ENCODE results near the gene RASA1.

RASA1 gene

DNA sequence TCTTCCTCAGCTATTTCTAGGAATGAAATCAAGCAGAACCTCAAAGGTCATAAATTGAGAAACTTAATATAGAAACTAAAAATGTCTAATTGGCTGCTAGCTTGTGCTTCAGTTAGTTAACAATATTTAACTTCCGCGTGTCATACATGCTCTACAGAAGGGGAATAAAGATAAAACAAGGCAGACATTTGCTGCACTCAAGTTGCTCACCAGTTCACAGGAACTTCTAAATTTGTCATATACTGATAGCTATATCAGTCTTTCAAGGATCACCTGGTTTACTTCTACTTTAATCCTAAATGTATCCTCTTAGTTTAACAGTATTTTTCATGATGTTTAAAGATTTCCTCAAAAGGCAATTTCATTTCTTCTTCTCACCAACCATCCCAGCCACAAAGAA, 136.7 kb downstream of the RASA1 start:
- POLR2A ChIA-PET, result no interaction called here
- no peak for DNase-seq (ENCODE audit: low read depth, low spot score)
- H3K4me3 ChIP-seq (ENCODE audit: low read depth, low read length), result no peak overlapping the region
- TF ChIP-seq, protein P1, sequence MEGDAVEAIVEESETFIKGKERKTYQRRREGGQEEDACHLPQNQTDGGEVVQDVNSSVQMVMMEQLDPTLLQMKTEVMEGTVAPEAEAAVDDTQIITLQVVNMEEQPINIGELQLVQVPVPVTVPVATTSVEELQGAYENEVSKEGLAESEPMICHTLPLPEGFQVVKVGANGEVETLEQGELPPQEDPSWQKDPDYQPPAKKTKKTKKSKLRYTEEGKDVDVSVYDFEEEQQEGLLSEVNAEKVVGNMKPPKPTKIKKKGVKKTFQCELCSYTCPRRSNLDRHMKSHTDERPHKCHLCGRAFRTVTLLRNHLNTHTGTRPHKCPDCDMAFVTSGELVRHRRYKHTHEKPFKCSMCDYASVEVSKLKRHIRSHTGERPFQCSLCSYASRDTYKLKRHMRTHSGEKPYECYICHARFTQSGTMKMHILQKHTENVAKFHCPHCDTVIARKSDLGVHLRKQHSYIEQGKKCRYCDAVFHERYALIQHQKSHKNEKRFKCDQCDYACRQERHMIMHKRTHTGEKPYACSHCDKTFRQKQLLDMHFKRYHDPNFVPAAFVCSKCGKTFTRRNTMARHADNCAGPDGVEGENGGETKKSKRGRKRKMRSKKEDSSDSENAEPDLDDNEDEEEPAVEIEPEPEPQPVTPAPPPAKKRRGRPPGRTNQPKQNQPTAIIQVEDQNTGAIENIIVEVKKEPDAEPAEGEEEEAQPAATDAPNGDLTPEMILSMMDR (IDR thresholded peaks at IDR 0.05; ENCODE audit: insufficient read depth, low read length, missing control alignments), result no peak
- CTCF ChIA-PET, result interaction anchor here (2.4 kb wide), 1 partner anchor 334 kb away, joined by 9 read pairs; no protein-coding TSS in a partner anchor

DNA sequence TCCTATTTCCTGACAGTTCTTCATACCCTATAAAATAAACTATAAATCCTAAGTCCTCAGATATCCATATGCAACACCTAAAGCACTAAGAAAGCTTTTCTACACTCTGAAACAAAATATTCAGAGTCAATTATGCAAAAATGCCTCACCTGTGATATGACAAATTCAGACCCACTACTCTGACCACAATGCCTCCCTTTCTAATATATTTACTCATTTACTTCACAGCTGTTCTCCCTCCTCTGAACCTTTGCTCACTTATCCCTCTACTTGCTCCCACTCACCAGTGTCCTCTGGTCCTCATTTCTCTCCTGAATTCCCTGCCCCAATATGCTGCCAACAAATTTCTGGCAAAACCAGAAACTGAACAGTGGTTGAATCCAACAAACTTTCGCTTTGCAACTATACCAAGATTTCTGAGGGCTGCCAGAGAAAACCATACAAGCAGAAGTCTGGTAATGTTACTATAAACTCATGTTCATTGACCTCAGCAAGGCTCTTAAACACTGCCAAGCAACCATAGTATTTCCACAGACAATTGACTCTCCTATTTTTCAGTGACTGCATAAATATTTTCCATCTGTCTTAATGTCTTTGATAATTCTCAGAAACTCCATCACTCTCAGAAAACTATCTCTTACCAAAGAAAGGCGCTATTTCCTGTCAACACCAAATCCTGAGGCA, 137.9 kb downstream of the RASA1 start:
- H3K4me3 ChIP-seq (ENCODE audit: low read depth, low read length), result no peak overlapping the region
- CTCF ChIA-PET, result interaction anchor here (2.1 to 2.5 kb wide), 2 partner anchors 9 to 335 kb away, joined by 7 to 8 read pairs; no protein-coding TSS in a partner anchor
- no peak for DNase-seq (ENCODE audit: low read depth, low spot score)
- POLR2A ChIA-PET, result no interaction called here
- TF ChIP-seq, protein P1 (IDR thresholded peaks at IDR 0.05; ENCODE audit: insufficient read depth, low read length, missing control alignments), result no peak

DNA sequence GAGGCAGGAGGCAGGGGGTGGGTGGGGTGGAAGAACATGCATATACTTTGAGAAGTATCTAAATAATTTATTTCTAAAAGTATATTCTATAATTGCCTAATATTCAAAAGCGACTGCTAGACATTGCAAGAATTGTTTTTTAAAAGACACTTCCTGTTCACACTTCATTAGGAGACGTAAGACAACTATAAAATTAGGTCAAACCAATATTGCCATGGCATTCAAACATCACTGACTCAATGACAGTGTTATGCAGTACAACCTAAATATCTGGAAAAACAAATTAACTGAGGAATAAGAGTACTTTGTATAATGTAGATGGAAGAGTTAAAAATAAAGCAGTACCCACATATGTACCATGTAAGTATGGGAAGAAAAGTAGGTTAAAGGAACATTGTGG, 140.5 kb downstream of the RASA1 start:
- no peak for DNase-seq (ENCODE audit: low read depth, low spot score)
- TF ChIP-seq, protein P1 (IDR thresholded peaks at IDR 0.05; ENCODE audit: insufficient read depth, low read length, missing control alignments), result no peak
- ChIA-PET POLR2A (no interaction called here), CTCF (interaction anchor here (1.0 kb wide), 2 partner anchors 8 to 338 kb away, joined by 3 to 7 read pairs; no protein-coding TSS in a partner anchor)
- H3K4me3 ChIP-seq (ENCODE audit: low read depth, low read length), result no peak overlapping the region

DNA sequence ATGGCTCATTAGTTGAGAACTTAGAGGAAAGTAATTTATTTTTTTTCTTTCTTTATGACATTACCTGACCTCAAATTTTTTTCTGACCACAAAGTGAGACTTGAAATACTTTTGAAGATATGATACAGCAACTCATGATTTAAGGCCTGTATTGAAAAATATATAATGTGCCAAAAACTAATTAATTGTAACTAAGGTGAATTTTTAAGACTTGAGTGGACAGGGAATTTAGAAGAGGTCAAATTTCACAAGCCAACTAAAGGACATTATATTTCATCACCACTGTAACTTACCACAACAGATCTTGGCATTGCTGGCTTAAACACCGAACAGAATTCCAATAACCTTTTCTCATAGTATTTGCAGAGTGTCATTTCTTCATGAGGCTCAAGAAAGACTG, 143.2 kb downstream of the RASA1 start:
- no peak overlapping the region for H3K4me3 ChIP-seq (ENCODE audit: low read depth, low read length)
- DNase-seq (ENCODE audit: low read depth, low spot score), result peak; percentile 85
- TF ChIP-seq, protein P1 (IDR thresholded peaks at IDR 0.05; ENCODE audit: insufficient read depth, low read length, missing control alignments), result no peak
- ChIA-PET CTCF (interaction anchor here (0.8 to 2.9 kb wide), 4 partner anchors 10 to 340 kb away, joined by 3 to 26 read pairs (median 4); no protein-coding TSS in a partner anchor), POLR2A (no interaction called here)

DNA sequence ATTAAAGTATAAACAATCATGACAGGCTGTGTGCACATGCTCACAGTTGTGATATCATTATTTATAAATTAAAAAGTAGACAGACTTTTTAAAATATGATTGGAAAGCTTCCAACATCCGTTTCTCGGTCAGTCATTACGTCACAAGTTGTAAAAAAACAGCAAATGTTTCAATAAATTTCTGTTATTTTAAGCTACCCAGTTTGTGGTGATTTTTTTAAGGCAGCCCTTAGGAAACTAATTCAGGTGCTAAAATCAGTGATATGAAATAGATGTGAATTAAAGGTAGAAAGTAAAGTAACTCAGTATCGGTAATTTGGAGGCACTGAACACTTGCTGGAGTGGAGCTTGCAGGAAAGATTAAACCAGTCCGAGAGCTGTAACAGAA, 143.9 kb downstream of the RASA1 start:
- POLR2A ChIA-PET, result no interaction called here
- no peak for DNase-seq (ENCODE audit: low read depth, low spot score)
- H3K4me3 ChIP-seq (ENCODE audit: low read depth, low read length), result peak overlapping the region; percentile 96
- TF ChIP-seq, protein P1 (IDR thresholded peaks at IDR 0.05; ENCODE audit: insufficient read depth, low read length, missing control alignments), result no peak
- CTCF ChIA-PET, result interaction anchor here (1.1 to 2.9 kb wide), 6 partner anchors 10 to 340 kb away, joined by 3 to 26 read pairs (median 4); no protein-coding TSS in a partner anchor

DNA sequence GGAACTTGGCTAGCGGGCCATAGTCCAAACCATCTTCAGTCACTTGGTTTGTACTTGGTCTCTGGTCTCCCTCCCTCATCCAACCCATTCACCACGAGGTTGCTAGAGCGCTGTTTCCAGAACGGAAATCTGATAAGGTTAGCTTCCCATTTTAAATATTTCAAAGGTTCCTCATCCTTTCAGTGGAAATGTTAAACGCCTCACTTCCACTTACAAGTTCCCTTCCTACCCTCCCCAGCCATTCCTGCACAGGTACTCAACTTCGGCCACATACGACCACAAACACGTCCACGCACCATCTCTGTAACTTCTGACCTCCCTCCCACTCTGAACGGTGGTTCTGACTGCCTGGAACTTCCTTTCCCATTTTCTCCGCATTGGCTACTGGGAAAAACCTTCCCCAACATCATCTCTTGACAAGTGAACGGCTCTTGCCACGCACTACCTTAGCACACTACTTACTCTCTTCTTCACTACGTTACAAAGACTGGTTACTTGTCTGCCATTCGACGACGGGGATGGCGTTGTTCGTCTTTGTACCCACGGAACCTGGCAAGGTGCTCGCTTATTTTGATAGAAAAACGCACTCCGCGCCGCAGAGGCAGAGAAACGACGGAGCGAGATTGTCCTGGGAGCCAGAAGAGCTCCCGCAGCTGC, 144.4 kb downstream of the RASA1 start:
- H3K4me3 ChIP-seq (ENCODE audit: low read depth, low read length), result peak overlapping the region; percentile 96
- TF ChIP-seq, protein P1 (IDR thresholded peaks at IDR 0.05; ENCODE audit: insufficient read depth, low read length, missing control alignments), result no peak
- POLR2A ChIA-PET, result no interaction called here
- CTCF ChIA-PET, result interaction anchor here (1.1 to 2.9 kb wide), 6 partner anchors 10 to 341 kb away, joined by 3 to 26 read pairs (median 4); no protein-coding TSS in a partner anchor
- DNase-seq (ENCODE audit: low read depth, low spot score), result no peak

All from AG04449 (cell line).